Measurements from ENCODE around the gene STK33. TPM values are rescaled to one million over a fixed set of nuclear protein-coding genes. Genes with fewer than 3 reads are reported as not detected.

The STK33 gene
- polyA plus RNA-seq, 1 of the 3 experiments (the other 2 are of a cell fraction) = 12.3 TPM

DNA sequence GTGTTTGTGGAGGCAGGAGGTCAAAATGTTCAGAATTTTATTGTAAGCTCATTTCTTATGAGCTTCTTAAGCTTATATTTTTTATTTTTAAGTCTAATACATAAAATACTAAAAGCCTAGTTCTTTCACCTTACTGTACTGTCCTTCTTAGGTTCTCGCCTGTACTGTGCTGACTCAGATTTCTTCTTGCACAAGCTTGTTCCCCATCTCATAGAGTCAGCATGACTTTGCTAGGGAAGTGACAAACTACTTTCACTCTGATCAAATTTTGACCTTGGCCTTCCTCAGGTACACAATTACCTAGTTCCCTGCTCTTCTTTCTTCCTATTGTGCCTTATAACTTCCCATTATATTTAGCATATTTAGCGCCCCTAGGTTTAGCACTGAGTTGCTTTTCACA, 81.5 kb downstream of the STK33 start:
- TF ChIP-seq, protein P1, sequence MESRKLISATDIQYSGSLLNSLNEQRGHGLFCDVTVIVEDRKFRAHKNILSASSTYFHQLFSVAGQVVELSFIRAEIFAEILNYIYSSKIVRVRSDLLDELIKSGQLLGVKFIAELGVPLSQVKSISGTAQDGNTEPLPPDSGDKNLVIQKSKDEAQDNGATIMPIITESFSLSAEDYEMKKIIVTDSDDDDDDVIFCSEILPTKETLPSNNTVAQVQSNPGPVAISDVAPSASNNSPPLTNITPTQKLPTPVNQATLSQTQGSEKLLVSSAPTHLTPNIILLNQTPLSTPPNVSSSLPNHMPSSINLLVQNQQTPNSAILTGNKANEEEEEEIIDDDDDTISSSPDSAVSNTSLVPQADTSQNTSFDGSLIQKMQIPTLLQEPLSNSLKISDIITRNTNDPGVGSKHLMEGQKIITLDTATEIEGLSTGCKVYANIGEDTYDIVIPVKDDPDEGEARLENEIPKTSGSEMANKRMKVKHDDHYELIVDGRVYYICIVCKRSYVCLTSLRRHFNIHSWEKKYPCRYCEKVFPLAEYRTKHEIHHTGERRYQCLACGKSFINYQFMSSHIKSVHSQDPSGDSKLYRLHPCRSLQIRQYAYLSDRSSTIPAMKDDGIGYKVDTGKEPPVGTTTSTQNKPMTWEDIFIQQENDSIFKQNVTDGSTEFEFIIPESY (IDR thresholded peaks at IDR 0.05; ENCODE audit: borderline replicate concordance, low read depth) = no peak
- TF ChIP-seq, protein P2, sequence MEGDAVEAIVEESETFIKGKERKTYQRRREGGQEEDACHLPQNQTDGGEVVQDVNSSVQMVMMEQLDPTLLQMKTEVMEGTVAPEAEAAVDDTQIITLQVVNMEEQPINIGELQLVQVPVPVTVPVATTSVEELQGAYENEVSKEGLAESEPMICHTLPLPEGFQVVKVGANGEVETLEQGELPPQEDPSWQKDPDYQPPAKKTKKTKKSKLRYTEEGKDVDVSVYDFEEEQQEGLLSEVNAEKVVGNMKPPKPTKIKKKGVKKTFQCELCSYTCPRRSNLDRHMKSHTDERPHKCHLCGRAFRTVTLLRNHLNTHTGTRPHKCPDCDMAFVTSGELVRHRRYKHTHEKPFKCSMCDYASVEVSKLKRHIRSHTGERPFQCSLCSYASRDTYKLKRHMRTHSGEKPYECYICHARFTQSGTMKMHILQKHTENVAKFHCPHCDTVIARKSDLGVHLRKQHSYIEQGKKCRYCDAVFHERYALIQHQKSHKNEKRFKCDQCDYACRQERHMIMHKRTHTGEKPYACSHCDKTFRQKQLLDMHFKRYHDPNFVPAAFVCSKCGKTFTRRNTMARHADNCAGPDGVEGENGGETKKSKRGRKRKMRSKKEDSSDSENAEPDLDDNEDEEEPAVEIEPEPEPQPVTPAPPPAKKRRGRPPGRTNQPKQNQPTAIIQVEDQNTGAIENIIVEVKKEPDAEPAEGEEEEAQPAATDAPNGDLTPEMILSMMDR (IDR thresholded peaks at IDR 0.05) = no peak
- no peak for TF ChIP-seq EZH2phosphoT487 (IDR thresholded peaks at IDR 0.05; ENCODE audit: borderline replicate concordance, low read depth)
- no peak for TF ChIP-seq MXI1 (IDR thresholded peaks at IDR 0.05; ENCODE audit: low read depth, low read length)
- TF ChIP-seq SIN3A (IDR thresholded peaks at IDR 0.05; ENCODE audit: borderline replicate concordance, low read depth, low read length) = no peak
- no peak for TF ChIP-seq GATA2 (CRISPR knock-in tag; IDR thresholded peaks at IDR 0.05)
- TF ChIP-seq TAF1 (IDR thresholded peaks at IDR 0.05; ENCODE audit: borderline replicate concordance, low read depth, low read length) = no peak
- TF ChIP-seq JUND (IDR thresholded peaks at IDR 0.05) = no peak
- Histone ChIP-seq H3K27me3 (ENCODE audit: insufficient read depth) (no peaks in the 10 kb centered on the region), H3K4me3 (ENCODE audit: low read depth in 2 of 2, low read length in 1 of 2) (no peak overlapping the region), H3K79me2 (ENCODE audit: insufficient read depth) (no peaks in the 10 kb centered on the region), H3K9ac (no peak overlapping the region), H2AFZ (ENCODE audit: low read depth) (no peak overlapping the region), H3K4me1 (ENCODE audit: control insufficient read depth in 1 of 2, insufficient read depth in 2 of 2, low read depth in 1 of 2, low read length in 1 of 2) (no peaks in the 10 kb centered on the region), H3K4me2 (no peak overlapping the region), H4K20me1 (ENCODE audit: insufficient read depth) (no peaks in the 10 kb centered on the region), H3K27ac (ENCODE audit: low read depth in 2 of 2, low read length in 1 of 2) (no peak overlapping the region), H3F3A (replicated peaks; ENCODE audit: insufficient read depth) (no peaks in the 10 kb centered on the region), H3K36me3 (replicated peaks in 1 of 2; ENCODE audit: control insufficient read depth in 1 of 2, insufficient read depth in 2 of 2, low read length in 1 of 2) (no peaks in the 10 kb centered on the region), H3K9me2 (no peaks in the 10 kb centered on the region), H3K9me3 (no peaks in the 10 kb centered on the region)
- WGBS (ENCODE audit: low lambda C conversion rate) = 87% methylated on average over 2 of the region's 2 CpGs
- ChIA-PET POLR2A (no interaction called here), CTCF (interaction anchor here (0.8 kb wide), 1 partner anchor 308 kb away, joined by 3 read pairs; no protein-coding TSS in a partner anchor)
- no peak for DNase-seq

- Histone ChIP-seq H3K9me2 (no peaks in the 10 kb centered on the region), H3K9ac (no peak overlapping the region), H3K36me3 (replicated peaks in 1 of 2; ENCODE audit: control insufficient read depth in 1 of 2, insufficient read depth in 2 of 2, low read length in 1 of 2) (no peaks in the 10 kb centered on the region), H3K4me2 (no peak overlapping the region), H3K4me1 (ENCODE audit: control insufficient read depth in 1 of 2, insufficient read depth in 2 of 2, low read depth in 1 of 2, low read length in 1 of 2) (no peaks in the 10 kb centered on the region), H3K9me3 (no peaks in the 10 kb centered on the region), H3K27me3 (ENCODE audit: insufficient read depth) (no peaks in the 10 kb centered on the region), H3F3A (replicated peaks; ENCODE audit: insufficient read depth) (no peaks in the 10 kb centered on the region), H3K27ac (ENCODE audit: low read depth in 2 of 2, low read length in 1 of 2) (no peak overlapping the region), H4K20me1 (ENCODE audit: insufficient read depth) (no peaks in the 10 kb centered on the region), H3K4me3 (ENCODE audit: low read depth in 2 of 2, low read length in 1 of 2) (no peak overlapping the region), H3K79me2 (ENCODE audit: insufficient read depth) (no peaks in the 10 kb centered on the region), H2AFZ (ENCODE audit: low read depth) (no peak overlapping the region)
- DNase-seq = no peak
- CTCF ChIA-PET = interaction anchor here (1.2 kb wide), 1 partner anchor 37 kb away, joined by 3 read pairs; no protein-coding TSS in a partner anchor
- TF ChIP-seq EZH2phosphoT487 (IDR thresholded peaks at IDR 0.05; ENCODE audit: borderline replicate concordance, low read depth) = no peak
- TF ChIP-seq, protein P1 (IDR thresholded peaks at IDR 0.05; ENCODE audit: borderline replicate concordance, low read depth) = no peak
- TF ChIP-seq TAF1 (IDR thresholded peaks at IDR 0.05; ENCODE audit: borderline replicate concordance, low read depth, low read length) = no peak
- WGBS (ENCODE audit: low lambda C conversion rate) = 96% methylated on average over 1 of the region's 1 CpG
- POLR2A ChIA-PET = no interaction called here
Observed at GRCh38 chr11:8503910-8504364, 90.1 kb downstream of the STK33 start.
